GM18858 (cell line): ENCODE results near the gene CAMKV.
A peak's percentile ranks its signal among the peaks of the same experiment; 100 is the strongest.
"Not testable (repeated sequence)": the region's sequence is repeated elsewhere in the genome, so short reads cannot be mapped to it uniquely, and the experiment has no call there.

Source experiments
- ATAC-seq: cut with Tn5 transposase; IDR thresholded peaks from one replicate; pipeline ENCODE4 v1.9.1; 2021; ENCODE audit not compliant: unreplicated experiment

Gene CAMKV, protein sequence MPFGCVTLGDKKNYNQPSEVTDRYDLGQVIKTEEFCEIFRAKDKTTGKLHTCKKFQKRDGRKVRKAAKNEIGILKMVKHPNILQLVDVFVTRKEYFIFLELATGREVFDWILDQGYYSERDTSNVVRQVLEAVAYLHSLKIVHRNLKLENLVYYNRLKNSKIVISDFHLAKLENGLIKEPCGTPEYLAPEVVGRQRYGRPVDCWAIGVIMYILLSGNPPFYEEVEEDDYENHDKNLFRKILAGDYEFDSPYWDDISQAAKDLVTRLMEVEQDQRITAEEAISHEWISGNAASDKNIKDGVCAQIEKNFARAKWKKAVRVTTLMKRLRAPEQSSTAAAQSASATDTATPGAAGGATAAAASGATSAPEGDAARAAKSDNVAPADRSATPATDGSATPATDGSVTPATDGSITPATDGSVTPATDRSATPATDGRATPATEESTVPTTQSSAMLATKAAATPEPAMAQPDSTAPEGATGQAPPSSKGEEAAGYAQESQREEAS

GRCh38 chr3:49869525-49870126, at the start of gene CAMKV:
Gene CAMKV, minus strand, starts transcription at chr3:49869906. Its CDS starts 7,518 bp downstream, at chr3:49862388.
- no peak for ATAC-seq

- ATAC-seq = not testable (repeated sequence)
Observed at GRCh38 chr3:49917806-49918590, 48.3 kb upstream of the CAMKV start.

- no peak for ATAC-seq
Observed at GRCh38 chr3:49916686-49917085, 47.0 kb upstream of the CAMKV start.

DNA sequence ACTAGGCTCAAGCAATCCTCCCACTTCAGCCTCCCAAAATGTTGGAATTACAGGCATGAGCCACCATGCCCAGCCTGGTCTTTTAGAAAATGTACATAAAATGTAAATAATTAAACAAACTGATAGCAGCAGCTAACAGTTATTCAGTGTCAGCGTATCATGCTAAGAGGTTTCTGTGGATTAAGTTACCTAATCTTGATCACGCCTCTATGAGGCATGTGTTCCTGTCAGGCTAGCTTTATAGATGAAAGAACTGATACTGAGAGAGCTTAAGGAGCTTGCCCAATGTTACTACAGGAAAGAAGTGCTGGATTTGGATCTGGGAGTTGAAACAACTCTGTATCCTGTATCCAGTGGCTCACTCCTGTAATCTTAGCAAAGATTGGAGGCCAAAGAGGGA, 45.2 kb upstream of the CAMKV start:
- ATAC-seq = no peak

- no peak for ATAC-seq
Observed at GRCh38 chr3:49912881-49913281, 43.2 kb upstream of the CAMKV start.

GRCh38 chr3:49911611-49912010, 41.9 kb upstream of the CAMKV start:
- ATAC-seq = no peak

DNA sequence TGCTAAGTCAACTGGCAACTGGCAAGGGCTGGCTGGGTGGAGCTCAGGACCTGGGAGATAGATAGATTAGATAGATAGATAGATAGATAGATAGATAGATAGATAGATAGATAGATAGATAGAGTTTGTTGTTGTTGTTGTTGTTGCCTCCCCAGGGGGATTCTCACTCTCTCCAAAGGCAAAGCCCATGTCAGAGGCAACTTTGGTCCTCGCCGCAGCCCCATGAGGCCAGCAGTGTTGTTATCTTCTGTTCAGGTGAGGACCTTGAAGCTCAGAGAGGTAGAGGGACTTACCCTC, 41.4 kb upstream of the CAMKV start:
- no peak for ATAC-seq

DNA sequence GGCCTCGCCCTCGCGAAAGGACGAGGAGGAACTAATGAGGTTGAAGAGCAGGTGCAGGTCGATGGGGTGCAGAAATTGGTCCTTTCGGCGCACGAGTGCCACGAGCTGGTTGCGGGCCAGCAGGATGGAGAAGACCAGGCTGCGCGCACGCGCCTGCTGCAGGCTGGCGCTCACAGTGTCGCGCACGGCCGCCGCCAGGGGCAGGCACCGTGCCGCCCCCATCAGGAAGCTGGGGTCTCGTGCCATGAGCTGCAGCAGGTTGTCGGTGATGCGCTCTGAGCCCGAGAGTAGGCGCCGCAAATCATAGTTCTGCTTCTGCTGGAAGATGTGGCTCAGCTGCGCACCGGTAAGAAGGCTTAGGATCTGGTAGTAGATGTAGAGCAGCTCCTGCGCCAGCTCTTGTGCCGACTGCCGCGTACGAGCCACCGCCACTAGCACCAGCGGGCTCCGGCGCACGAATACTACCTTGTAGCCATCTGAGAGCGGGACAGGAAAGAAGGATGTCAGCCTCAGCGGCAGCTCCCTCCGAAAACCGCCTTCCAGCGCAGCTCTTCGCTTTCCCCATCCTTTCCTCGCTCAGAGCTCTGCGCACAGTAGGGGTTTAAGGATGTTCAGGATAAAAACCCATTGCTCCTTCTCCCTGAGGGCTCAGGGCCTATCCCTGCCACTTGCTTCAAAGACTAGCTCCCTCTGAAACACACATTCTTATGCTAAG, 40.9 kb upstream of the CAMKV start:
- no peak for ATAC-seq

GRCh38 chr3:49908373-49909199, 38.9 kb upstream of the CAMKV start:
- no peak for ATAC-seq

GRCh38 chr3:49906073-49906743, 36.5 kb upstream of the CAMKV start:
- no peak for ATAC-seq

GRCh38 chr3:49904448-49904847, 34.7 kb upstream of the CAMKV start:
- ATAC-seq = not testable (repeated sequence)

GRCh38 chr3:49903451-49904424, 34.0 kb upstream of the CAMKV start, which contains the start of gene MST1R:
Gene MST1R, minus strand, starts transcription at chr3:49903873. Its CDS starts 264 bp downstream, at chr3:49903609.
- ATAC-seq = peak; percentile 77

- no peak for ATAC-seq
Observed at GRCh38 chr3:49902511-49903345, 33.0 kb upstream of the CAMKV start.

DNA sequence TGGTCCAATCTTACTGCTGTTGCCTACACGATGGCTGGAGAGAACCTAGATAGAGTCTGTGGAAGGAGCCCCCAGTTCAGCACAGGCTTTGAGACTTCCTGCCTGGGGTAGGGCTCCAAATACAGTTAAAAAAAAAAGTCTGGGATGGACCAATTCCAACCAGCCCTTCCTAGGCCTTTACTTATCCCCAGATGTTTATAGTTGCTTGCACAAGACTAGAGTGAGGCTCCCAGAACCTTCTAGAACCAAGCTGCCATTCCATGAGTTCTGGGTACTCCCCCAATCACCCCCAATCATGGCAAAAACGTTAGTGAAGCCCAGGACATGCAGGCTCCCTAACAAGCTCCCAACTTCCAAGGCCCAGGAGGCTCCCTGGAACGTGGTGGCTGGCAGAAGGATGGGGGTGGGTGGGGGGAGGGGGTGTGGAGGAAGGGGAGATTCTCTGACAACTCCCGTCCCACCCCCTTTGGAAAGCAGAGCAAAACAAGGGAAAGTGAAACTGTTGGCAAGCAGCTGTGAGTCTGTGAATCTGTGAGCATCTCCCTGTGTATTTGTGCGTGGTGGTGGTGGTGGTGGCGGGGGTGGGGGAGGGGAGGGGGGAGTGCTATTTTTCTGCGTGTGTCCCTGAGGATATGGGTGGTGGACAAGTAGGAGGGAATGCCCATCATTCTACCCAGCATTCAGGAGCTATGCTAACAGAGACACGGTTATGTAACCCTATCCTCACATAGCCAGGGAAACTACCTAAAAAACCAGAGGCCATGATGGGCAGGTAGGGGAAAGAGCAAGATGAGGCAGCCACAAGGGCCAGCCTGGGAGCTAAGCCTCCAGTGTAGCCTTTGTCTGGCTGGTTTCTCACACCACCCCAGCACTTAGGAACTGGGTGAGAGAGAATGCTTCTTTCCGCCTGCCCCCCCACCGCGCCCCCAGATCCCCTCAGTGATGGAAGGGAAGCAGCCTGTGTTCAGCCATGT, 31.9 kb upstream of the CAMKV start:
- ATAC-seq = no peak

DNA sequence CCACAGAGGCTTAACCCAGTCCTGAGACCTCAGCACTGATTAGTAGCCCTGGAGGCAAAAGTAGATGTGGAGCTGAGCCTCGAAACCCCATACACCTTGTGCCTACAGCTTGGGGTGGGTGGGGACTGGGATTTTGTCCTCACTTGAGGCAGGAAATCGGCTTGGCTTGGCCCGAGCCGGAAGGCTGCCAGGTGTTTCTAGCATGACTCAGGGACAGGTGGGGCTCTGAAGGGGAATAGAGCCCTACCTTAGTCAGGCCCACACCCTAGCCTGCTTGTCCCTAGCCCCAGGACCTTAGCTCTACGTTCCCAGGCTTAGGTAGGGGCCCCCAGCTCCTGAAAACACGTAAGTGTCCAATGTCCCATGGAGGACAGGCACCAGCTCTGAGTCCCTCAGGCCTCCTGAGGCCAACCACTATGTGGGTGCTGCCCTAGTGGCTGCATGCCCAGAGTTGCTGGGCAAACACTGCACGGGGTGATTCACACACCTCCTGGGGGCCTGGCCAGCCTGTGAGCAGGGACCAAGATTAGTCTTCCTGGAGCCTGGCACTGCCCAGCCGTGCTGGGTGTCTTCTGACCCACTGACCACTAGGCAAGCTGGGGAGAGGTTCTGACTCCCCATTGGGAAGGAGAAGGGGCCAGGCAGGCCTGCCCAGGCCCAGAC, 30.9 kb upstream of the CAMKV start:
- ATAC-seq = no peak

GRCh38 chr3:49899815-49900214, 30.1 kb upstream of the CAMKV start:
- no peak for ATAC-seq
